HepG2 (cell line): ENCODE results near the gene HAT1. TPM values are rescaled to one million over a fixed set of nuclear protein-coding genes. Genes with fewer than 3 reads are reported as not detected.

Source experiments
- ARNT ChIP-seq: fragments of 450-650 bp; IDR thresholded peaks from 2 replicates; pipeline ENCODE4 v1.6.1; 2017
- ATF1 ChIP-seq: IDR thresholded peaks from 2 replicates; pipeline ENCODE4 v1.6.1; 2016; ENCODE audit warnings: mild to moderate bottlenecking, control low read depth
- CREM ChIP-seq, 2 experiments: sonication (generic) in 1 of 2; formaldehyde crosslinking in 1 of 2; IDR thresholded peaks; 2 replicates each; pipeline versions ENCODE4 v1.4.0 to v1.6.1; 2016 to 2020; ENCODE audit warnings: antibody characterized with exemption in 1 of 2, mild to moderate bottlenecking in 1 of 2, missing genetic modification reagents in 1 of 2
- ELF1 ChIP-seq: sonication (generic); formaldehyde crosslinking; IDR thresholded peaks from 2 replicates; pipeline ENCODE4 v1.4.0; 2020; ENCODE audit warnings: missing genetic modification reagents
- HDAC1 ChIP-seq: sonication (generic); formaldehyde crosslinking; IDR thresholded peaks from 2 replicates; pipeline ENCODE4 v1.5.1; 2020; ENCODE audit warnings: mild to moderate bottlenecking, missing genetic modification reagents
- JUND ChIP-seq: sonication (generic); formaldehyde crosslinking; IDR thresholded peaks from 2 replicates; pipeline ENCODE4 v1.8.0; 2022; ENCODE audit warnings: mild to moderate bottlenecking, missing genetic modification reagents
- KAT8 ChIP-seq: IDR thresholded peaks from 2 replicates; pipeline ENCODE4 v1.6.1; 2016; ENCODE audit warnings: missing genetic modification reagents, missing compliant biosample characterization
- KDM3A ChIP-seq: IDR thresholded peaks from 2 replicates; pipeline ENCODE4 v1.6.1; 2018; ENCODE audit warnings: low read depth, missing compliant biosample characterization
- KLF15 ChIP-seq: sonication (generic); formaldehyde crosslinking; IDR thresholded peaks from 2 replicates; pipeline ENCODE4 v1.8.1; 2023; ENCODE audit warnings: borderline replicate concordance, mild to moderate bottlenecking, inconsistent platforms, missing genetic modification reagents, mixed read lengths
- MEF2D ChIP-seq: sonication (generic); formaldehyde crosslinking; IDR thresholded peaks from 2 replicates; pipeline ENCODE4 v1.5.1; 2020; ENCODE audit warnings: mild to moderate bottlenecking, missing genetic modification reagents
- MYNN ChIP-seq: sonication (generic); formaldehyde crosslinking; IDR thresholded peaks from 2 replicates; pipeline ENCODE4 v1.4.0; 2020; ENCODE audit warnings: mild to moderate bottlenecking, low read depth, missing genetic modification reagents
- NFATC3 ChIP-seq: sonication (generic); formaldehyde crosslinking; IDR thresholded peaks from 2 replicates; pipeline ENCODE4 v1.5.1; 2020; ENCODE audit warnings: mild to moderate bottlenecking, missing genetic modification reagents
- NFRKB ChIP-seq: fragments of 450-650 bp; IDR thresholded peaks from 2 replicates; pipeline ENCODE4 v1.6.1; 2017
- PITX1 ChIP-seq: sonication (generic); formaldehyde crosslinking; IDR thresholded peaks from 2 replicates; pipeline ENCODE4 v1.5.1; 2020; ENCODE audit warnings: mild to moderate bottlenecking, missing genetic modification reagents
- POLR2AphosphoS2 ChIP-seq: IDR thresholded peaks from 2 replicates; pipeline ENCODE4 v1.6.1; 2011; ENCODE audit warnings: low read depth, low read length, improper control_type of control experiment
- SMAD9 ChIP-seq: sonication (generic); formaldehyde crosslinking; IDR thresholded peaks from 2 replicates; pipeline ENCODE4 v1.5.1; 2020; ENCODE audit warnings: mild to moderate bottlenecking, missing genetic modification reagents
- TBL1XR1 ChIP-seq: fragments of 150-350 bp; IDR thresholded peaks from 2 replicates; pipeline ENCODE4 v1.6.1; 2014; ENCODE audit warnings: borderline replicate concordance, low read length; ENCODE audit not compliant: partially characterized antibody
- TBX3 ChIP-seq: fragments of 450-650 bp; IDR thresholded peaks from 2 replicates; pipeline ENCODE4 v1.6.1; 2017; ENCODE audit warnings: antibody characterized with exemption, mild to moderate bottlenecking, inconsistent platforms, borderline replicate concordance
- TGIF2 ChIP-seq: IDR thresholded peaks from 2 replicates; pipeline ENCODE4 v1.6.1; 2016; ENCODE audit warnings: control low read depth, missing compliant biosample characterization
- YEATS4 ChIP-seq: sonication (generic); formaldehyde crosslinking; IDR thresholded peaks from 2 replicates; pipeline ENCODE4 v1.4.0; 2020; ENCODE audit warnings: missing genetic modification reagents, borderline replicate concordance
- ZIK1 ChIP-seq: sonication (generic); formaldehyde crosslinking; IDR thresholded peaks from 2 replicates; pipeline ENCODE4 v1.5.0; 2020; ENCODE audit warnings: mild to moderate bottlenecking, low read depth, missing genetic modification reagents, borderline replicate concordance
- ZNF431 ChIP-seq: sonication (generic); formaldehyde crosslinking; IDR thresholded peaks from 2 replicates; pipeline ENCODE4 v1.9.0; 2022; ENCODE audit warnings: missing genetic modification reagents, low read depth, mild to moderate bottlenecking, borderline replicate concordance
- ZNF563 ChIP-seq: sonication (generic); formaldehyde crosslinking; IDR thresholded peaks from 2 replicates; pipeline ENCODE4 v1.8.0; 2022; ENCODE audit warnings: mild to moderate bottlenecking, moderate library complexity, missing genetic modification reagents
- ZNF619 ChIP-seq: sonication (generic); formaldehyde crosslinking; IDR thresholded peaks from 2 replicates; pipeline ENCODE4 v1.4.0; 2020; ENCODE audit warnings: mild to moderate bottlenecking, missing genetic modification reagents
- ZNF737 ChIP-seq: sonication (generic); formaldehyde crosslinking; IDR thresholded peaks from 2 replicates; pipeline ENCODE4 v1.5.0; 2020; ENCODE audit warnings: missing genetic modification reagents, mild to moderate bottlenecking, borderline replicate concordance
- ZNF792 ChIP-seq: IDR thresholded peaks from 2 replicates; pipeline ENCODE4 v1.6.1; 2016
- ZNF879 ChIP-seq: sonication (generic); formaldehyde crosslinking; IDR thresholded peaks from 2 replicates; pipeline ENCODE4 v1.8.1; 2023; ENCODE audit warnings: missing genetic modification reagents
- polyA plus RNA-seq, 8 experiments: library from polyadenylated mRNA; depleted of rRNA in 3 of 8; stranded (reverse) in 7 of 8; unstranded in 1 of 8; fragments of >200 nt; fragmentation: Illumina TruSeq in 4 of 8; extraction: Trizol in 4 of 8; gene quantifications; 2 replicates each; pipeline versions ENCODE4 v1.2.1 to v1.2.3, GENCODE V29; 2011 to 2016; ENCODE audit warnings: low read depth in 4 of 8, missing spikeins in 1 of 8, mixed read lengths in 1 of 8; ENCODE audit not compliant: insufficient read depth in 1 of 8
- total RNA-seq, 5 experiments: library from RNA; depleted of rRNA; stranded (reverse); fragments of >200 nt; fragmentation: Illumina TruSeq; extraction: Trizol; gene quantifications; 2 replicates each; pipeline ENCODE4 v1.2.3, GENCODE V29; 2016; ENCODE audit warnings: low read depth in 1 of 5
- TF ChIP-seq, protein P1 (sequence below): sonication (generic); formaldehyde crosslinking; IDR thresholded peaks from 2 replicates; pipeline ENCODE4 v1.5.0; 2020; ENCODE audit warnings: mild to moderate bottlenecking, missing genetic modification reagents
- TF ChIP-seq, protein P2 (sequence below): sonication (generic); formaldehyde crosslinking; IDR thresholded peaks from 2 replicates; pipeline ENCODE4 v1.4.0; 2020; ENCODE audit warnings: missing genetic modification reagents

The HAT1 gene
- total and polyA plus RNA-seq, 2 of the 13 experiments (the other 11 are each of a cell fraction or from before 2014, with no cell fraction given) = 45.4 to 119 TPM

DNA sequence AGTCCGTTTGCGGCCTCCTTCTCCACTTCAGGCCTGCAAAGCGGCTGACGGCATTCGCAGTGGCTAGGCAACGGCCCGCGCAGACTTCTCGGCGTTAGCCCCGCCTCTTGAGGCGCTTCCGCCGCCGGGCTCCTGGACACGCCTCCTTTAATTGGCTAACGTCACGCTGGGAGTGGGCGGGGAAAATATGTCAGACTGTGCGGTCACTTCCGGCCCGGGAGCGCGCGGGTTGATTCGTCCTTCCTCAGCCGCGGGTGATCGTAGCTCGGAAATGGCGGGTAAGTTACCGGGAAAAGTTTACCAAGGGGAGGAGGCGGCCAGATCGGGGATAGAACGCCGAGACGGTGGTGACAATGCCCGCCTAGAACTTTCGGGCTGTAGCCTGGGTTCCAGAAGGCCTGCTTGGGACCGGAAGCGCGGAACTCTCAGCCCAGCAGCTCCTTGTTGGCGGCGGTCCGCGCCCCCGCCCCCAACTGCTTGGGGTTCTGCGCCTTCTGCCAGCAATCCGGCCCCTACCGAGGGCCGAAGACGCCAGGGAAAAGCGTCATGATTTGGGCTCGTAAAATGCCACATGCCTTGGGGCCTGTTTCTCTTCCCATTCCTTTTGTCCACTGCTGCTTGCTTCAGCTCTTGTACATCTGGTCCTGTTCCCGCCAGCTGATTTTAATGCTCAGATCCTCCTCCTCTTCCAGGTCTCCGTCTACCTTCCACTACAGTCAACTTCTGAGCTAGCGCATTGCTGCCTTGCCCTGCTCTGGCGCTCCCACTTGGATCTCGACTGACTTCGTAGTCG lies at the start of gene HAT1 (continued):
- TF ChIP-seq POLR2AphosphoS2 (no peak), ZNF563 (CRISPR knock-in tag) (no peak), YEATS4 (CRISPR knock-in tag) (peak; percentile 65; the same call in 1 of the 2 replicates), ZNF431 (CRISPR knock-in tag) (peak; percentile 52; the same call in 1 of the 2 replicates), NFATC3 (no peak), KLF15 (CRISPR knock-in tag) (no peak), SMAD9 (CRISPR knock-in tag) (no peak), TBL1XR1 (no peak), JUND (CRISPR knock-in tag) (no peak), KAT8 (CRISPR knock-in tag) (peak; percentile 93), ELF1 (CRISPR knock-in tag) (peak; percentile 89), ZNF619 (CRISPR knock-in tag) (0 out of 2 replicates have a peak, but pooled peaks have one; percentile 30), HDAC1 (peak; percentile 89), KDM3A (CRISPR knock-in tag) (peak; percentile 19; the same call in 1 of the 2 replicates), ATF1 (CRISPR knock-in tag) (peak; percentile 94), NFRKB (no peak), PITX1 (peak; percentile 45; the same call in 1 of the 2 replicates), ZNF792 (CRISPR knock-in tag) (peak; percentile 9), ZIK1 (no peak), TGIF2 (CRISPR knock-in tag) (peak; percentile 88), ARNT (no peak), MEF2D (CRISPR knock-in tag) (peak; percentile 39; the same call in 1 of the 2 replicates), ZNF737 (CRISPR knock-in tag) (no peak), MYNN (CRISPR knock-in tag) (peak; percentile 10; the same call in 1 of the 2 replicates), TBX3 (0 out of 2 replicates have a peak, but pooled peaks have one; percentile 7), CREM (IDR thresholded peaks at IDR 0.05) (peak; percentile 97), CREM (CRISPR knock-in tag; IDR thresholded peaks at IDR 0.05) (peak; percentile 59; the same call in 1 of the 2 replicates), ZNF879 (CRISPR knock-in tag) (peak; percentile 56; the same call in 1 of the 2 replicates)
- TF ChIP-seq, protein P1, sequence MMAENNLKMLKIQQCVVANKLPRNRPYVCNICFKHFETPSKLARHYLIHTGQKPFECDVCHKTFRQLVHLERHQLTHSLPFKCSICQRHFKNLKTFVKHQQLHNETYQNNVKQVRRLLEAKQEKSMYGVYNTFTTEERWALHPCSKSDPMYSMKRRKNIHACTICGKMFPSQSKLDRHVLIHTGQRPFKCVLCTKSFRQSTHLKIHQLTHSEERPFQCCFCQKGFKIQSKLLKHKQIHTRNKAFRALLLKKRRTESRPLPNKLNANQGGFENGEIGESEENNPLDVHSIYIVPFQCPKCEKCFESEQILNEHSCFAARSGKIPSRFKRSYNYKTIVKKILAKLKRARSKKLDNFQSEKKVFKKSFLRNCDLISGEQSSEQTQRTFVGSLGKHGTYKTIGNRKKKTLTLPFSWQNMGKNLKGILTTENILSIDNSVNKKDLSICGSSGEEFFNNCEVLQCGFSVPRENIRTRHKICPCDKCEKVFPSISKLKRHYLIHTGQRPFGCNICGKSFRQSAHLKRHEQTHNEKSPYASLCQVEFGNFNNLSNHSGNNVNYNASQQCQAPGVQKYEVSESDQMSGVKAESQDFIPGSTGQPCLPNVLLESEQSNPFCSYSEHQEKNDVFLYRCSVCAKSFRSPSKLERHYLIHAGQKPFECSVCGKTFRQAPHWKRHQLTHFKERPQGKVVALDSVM = 0 out of 2 replicates have a peak, but pooled peaks have one; percentile 27
- TF ChIP-seq, protein P2, sequence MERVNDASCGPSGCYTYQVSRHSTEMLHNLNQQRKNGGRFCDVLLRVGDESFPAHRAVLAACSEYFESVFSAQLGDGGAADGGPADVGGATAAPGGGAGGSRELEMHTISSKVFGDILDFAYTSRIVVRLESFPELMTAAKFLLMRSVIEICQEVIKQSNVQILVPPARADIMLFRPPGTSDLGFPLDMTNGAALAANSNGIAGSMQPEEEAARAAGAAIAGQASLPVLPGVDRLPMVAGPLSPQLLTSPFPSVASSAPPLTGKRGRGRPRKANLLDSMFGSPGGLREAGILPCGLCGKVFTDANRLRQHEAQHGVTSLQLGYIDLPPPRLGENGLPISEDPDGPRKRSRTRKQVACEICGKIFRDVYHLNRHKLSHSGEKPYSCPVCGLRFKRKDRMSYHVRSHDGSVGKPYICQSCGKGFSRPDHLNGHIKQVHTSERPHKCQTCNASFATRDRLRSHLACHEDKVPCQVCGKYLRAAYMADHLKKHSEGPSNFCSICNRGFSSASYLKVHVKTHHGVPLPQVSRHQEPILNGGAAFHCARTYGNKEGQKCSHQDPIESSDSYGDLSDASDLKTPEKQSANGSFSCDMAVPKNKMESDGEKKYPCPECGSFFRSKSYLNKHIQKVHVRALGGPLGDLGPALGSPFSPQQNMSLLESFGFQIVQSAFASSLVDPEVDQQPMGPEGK (CRISPR knock-in tag) = no peak
